Measurements from ENCODE around the gene GAP43.

Gene GAP43

GRCh38 chr3:115627180-115628074 lies 4.1 kb downstream of the GAP43 start:
- DNase-seq, result no peak

GRCh38 chr3:115628075-115628412 lies 4.7 kb downstream of the GAP43 start:
- no peak for DNase-seq

GRCh38 chr3:115630850-115631249 lies 7.5 kb downstream of the GAP43 start:
- DNase-seq, result no peak

GRCh38 chr3:115632026-115632425 lies 8.7 kb downstream of the GAP43 start:
- no peak for DNase-seq

DNA sequence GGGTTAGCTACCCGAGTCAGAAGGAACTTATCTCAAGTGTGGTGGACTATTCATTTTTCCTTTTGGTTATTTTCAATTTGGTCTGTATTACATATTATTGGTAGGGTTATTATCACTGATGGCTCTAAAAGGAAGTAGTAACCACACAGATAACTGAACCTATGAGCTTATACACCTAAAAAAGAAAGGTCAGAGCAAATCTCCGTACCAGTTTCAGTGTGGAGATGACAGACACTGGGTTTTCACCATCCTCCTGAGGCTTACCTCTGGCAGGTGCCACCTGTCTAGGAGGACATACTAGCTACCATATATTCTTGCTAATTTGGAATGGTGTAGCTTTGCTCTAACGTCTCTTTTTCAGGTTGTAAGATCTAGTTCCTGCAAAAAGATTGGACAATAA lies 10.2 kb downstream of the GAP43 start:
- DNase-seq, result no peak

GRCh38 chr3:115634052-115634451 lies 10.7 kb downstream of the GAP43 start:
- DNase-seq, result no peak

- DNase-seq, result no peak
These were observed 12.1 kb downstream of the GAP43 start for GRCh38 chr3:115635406-115635805.

DNA sequence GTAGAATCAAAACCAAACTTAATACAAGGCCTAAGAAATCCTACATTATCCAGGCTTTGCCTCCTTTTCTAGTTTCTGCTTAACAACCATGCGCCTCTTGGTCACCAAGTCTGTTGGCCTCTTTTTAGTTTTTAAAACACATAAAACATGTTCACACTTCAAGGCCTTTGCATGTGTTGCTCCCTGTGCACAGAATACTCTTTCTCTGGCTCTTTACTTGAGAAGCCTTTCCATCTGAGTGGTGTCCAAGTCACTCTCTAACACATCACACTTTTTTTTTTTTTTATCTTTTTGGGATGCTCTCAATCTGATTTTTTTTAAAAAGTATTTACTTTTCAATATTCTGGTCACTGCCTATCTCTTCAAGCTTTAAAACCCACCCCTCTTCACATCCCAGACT lies 14.9 kb downstream of the GAP43 start:
- no peak for DNase-seq

DNA sequence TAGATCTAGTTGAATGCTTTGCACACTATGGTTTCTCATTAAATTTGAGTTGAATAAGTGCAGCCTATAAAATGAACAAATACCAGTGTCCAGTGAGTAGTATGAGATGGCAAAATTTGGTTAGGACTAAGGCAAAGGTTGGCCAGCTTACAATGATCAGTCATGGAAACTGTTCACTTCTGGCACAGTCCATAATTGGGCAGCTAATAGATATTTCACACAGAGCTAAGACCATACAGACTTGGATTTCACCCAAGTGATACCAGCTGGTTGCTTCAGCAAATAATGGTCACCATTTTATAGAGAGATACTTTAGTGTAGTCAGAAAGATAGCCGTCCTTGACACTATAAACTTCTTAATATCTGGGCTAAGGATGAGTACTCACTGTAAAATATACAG lies 15.7 kb downstream of the GAP43 start:
- DNase-seq, result no peak

GRCh38 chr3:115644391-115644790 lies 21.1 kb downstream of the GAP43 start:
- no peak for DNase-seq

GRCh38 chr3:115646027-115646690 lies 22.8 kb downstream of the GAP43 start:
- DNase-seq, result no peak

DNA sequence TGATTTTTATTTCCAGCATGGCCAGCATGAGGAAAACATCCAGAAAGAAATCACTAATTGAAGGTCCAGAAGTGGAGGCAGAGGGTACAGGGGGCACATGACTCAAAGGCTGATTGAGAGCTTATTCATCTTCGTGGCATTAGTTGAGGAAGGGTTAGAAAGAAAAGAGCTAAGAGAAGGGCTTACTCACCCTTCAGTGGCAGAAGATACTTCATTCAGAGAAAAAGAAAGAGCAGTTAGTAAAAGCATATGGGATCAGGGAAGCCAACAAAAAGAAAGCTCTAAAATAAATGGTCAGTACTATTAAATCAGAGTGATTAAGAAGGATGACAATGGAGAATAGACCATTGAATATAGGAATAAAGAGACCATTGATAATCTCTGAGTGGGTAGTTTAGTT lies 25.2 kb downstream of the GAP43 start:
- no peak for DNase-seq

DNA sequence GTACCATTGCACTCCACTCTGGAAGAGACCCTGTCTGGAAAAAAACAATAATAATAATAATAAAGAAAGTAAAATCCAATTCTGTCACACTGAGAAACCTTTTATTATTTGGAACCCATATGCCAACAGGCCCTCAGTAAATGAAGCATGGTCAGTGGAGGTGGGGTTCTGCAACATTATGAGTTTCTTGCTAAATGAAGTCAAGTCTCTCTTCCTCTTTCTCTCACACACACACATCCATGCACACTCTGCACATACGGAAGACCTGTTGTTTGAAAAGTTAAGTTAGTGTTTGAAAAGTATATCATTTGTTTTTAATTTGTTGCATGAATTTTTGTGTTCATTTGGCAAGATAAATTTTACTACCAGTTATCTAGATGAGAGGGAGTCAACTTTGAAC lies 27.8 kb downstream of the GAP43 start:
- no peak for DNase-seq

GRCh38 chr3:115651599-115651998 lies 28.3 kb downstream of the GAP43 start:
- DNase-seq, result no peak

DNA sequence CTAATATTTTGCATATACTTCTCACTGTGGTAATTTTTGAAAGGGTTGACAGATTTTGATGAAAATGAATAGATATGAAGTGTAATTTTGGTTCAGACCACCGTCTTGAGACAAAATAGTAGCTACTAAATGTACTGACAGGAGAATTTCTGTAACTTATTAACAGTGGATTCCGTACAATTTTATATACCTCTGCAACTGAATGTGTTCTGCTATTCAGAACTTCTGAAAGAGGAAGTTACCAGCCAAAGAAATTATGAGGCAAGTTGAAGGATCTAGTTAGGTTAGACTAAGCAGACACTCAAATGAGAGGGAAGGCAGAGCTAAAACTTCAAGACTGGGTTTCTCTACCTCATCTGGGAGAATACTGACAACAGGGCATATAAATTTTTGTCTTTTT lies 29.4 kb downstream of the GAP43 start:
- no peak for DNase-seq

GRCh38 chr3:115655761-115656282 lies 32.5 kb downstream of the GAP43 start:
- no peak for DNase-seq

DNA sequence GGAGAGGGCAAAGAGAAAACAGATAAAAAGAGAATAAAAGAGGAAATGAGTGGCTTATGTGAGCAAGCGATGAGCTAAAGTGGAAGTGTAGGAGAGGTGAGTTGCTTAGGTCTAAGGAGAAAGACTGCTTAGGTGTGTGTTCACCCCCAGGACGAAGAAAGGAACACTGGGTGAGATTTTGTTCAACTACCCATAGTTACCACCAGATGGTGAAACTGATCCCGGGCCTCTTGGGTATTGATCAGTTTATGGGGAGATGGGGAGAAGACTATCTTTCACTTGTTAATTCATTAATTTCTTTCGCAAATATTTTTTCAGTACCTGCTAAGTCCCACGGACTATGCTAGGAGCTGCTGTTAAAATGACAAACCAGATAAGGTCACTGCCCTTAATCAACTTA lies 33.9 kb downstream of the GAP43 start:
- DNase-seq, result no peak

GRCh38 chr3:115658032-115658336 lies 34.7 kb downstream of the GAP43 start:
- no peak for DNase-seq

DNA sequence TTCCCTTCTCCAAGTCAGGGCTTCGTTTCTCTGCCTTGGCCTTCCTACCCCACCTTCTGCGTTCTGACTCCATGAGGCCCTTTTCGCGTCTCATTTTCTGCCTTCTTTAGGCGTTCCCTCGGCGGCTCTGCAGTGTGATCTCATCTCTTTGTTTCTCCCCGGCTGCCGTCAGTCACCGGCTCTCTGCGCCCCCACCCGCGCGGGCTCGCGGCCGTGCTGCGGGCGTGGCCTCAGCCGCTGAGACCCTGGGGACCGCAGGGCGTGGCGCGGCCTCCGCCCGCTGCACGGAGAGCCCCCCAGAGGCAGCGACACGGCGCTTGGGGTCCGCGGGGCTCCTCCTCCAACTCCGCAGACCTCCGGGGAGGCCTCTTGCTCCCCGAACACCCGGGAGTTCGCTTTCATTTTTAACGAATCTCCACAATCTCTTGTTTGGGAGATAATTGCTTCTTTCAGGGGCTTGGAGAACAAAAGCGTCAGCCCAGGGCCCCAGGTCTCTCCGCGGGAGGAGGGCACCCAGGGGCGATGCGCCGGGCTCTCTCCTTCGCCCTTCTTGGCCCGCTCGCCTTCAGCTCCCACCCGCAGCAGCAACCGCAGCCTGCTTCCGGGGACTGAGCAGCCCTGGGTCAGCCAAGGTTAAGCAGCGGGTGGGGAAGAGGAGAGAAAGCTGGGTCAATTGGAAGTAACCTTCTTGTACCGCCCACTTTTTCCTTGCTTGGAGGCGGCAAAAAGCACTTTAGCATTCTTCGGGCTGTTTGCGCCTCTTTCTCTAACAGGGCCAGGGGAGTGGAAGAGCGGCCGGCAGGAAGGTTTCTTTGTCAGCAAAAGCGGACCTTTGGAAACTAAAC lies 35.2 kb downstream of the GAP43 start:
- DNase-seq, result peak; percentile 61

- no peak for DNase-seq
These were observed 36.2 kb downstream of the GAP43 start for GRCh38 chr3:115659253-115660220.

DNA sequence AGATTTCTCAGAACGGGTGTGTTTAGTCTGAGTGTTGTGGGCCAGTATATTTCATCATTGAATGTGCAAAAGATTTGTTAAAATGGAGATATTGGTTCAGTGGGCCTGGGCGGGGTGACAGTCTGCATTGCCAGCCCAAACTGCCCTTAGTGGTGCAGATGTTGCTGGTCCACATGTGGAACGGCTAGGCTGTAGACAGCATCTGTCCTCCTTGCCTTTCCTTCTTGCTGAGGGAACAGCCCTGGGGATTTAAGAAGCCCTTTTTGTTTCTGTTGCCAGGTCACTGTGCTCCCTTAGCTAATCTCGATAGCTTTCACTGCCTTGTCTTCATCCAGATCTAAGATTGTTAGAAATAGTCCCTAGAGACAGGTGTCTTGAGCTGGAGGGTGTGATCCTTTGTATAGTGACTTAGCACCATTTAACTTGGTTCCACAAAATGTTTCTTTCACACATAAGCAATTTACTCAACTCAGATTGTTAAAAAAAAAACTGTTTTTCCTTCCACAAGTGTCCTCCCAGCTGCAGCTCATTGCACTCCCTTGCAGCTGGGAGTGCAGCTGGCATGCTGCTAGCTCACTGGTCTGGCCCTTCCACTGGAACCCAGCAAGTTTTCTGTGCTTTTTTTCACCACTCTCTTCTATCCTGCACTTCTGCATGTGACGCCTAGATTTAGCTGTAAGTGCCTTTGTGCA lies 37.5 kb downstream of the GAP43 start:
- no peak for DNase-seq

DNA sequence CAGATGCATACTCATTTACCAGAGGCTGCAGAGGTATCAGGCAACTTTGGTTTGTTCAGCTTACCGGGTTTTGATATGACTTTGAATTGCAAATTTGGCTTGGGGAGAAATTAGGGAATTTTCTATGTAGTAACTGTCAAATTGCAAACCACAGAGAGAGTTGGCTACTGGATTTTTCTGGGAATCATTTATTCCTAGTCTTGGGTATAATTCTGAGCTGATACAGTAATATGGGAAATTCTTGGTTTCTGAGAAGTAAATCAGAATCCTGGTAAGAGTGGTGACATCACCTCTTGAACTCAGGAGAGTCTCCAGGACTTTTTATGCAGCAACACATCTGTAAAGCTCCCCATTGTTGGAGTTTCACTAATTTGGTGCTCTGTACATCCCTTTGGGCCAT lies 39.0 kb downstream of the GAP43 start:
- no peak for DNase-seq

Measured in NCI-H1417 treated with DMSO at 0.1 percent for 48 hours (cell line).